Measurements from ENCODE around the gene CAMK2N2.

The CAMK2N2 gene

GRCh38 chr3:184248454-184249411 lies 12.6 kb downstream of the CAMK2N2 start, which contains the start of gene ALG3:
Gene ALG3, minus strand, starts transcription at chr3:184248962. Its CDS starts 22 bp downstream, at chr3:184248940.
- peak; percentile 78; the same call in 1 of the 2 replicates for TF ChIP-seq SIN3A (IDR thresholded peaks at IDR 0.05; ENCODE audit: borderline replicate concordance, insufficient read depth, low read length)
- peak; percentile 96 for TF ChIP-seq TAF1 (IDR thresholded peaks at IDR 0.05; ENCODE audit: borderline replicate concordance, insufficient read depth, low read length)
- peak; percentile 53 for TF ChIP-seq POLR2AphosphoS5 (IDR thresholded peaks at IDR 0.05; ENCODE audit: low read depth, low read length)
- peak; percentile 56 for TF ChIP-seq FOXP2 (optimal IDR thresholded peaks at IDR 0.05; ENCODE audit: borderline replicate concordance, extremely low read depth, extremely low read length, insufficient read depth)
- TF ChIP-seq, protein P1, sequence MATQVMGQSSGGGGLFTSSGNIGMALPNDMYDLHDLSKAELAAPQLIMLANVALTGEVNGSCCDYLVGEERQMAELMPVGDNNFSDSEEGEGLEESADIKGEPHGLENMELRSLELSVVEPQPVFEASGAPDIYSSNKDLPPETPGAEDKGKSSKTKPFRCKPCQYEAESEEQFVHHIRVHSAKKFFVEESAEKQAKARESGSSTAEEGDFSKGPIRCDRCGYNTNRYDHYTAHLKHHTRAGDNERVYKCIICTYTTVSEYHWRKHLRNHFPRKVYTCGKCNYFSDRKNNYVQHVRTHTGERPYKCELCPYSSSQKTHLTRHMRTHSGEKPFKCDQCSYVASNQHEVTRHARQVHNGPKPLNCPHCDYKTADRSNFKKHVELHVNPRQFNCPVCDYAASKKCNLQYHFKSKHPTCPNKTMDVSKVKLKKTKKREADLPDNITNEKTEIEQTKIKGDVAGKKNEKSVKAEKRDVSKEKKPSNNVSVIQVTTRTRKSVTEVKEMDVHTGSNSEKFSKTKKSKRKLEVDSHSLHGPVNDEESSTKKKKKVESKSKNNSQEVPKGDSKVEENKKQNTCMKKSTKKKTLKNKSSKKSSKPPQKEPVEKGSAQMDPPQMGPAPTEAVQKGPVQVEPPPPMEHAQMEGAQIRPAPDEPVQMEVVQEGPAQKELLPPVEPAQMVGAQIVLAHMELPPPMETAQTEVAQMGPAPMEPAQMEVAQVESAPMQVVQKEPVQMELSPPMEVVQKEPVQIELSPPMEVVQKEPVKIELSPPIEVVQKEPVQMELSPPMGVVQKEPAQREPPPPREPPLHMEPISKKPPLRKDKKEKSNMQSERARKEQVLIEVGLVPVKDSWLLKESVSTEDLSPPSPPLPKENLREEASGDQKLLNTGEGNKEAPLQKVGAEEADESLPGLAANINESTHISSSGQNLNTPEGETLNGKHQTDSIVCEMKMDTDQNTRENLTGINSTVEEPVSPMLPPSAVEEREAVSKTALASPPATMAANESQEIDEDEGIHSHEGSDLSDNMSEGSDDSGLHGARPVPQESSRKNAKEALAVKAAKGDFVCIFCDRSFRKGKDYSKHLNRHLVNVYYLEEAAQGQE (IDR thresholded peaks at IDR 0.05; ENCODE audit: insufficient read depth in 1 of 2, low read depth in 2 of 2, low read length in 2 of 2) = peak; percentile 44 to 51; a peak in 3 of 4 replicates

DNA sequence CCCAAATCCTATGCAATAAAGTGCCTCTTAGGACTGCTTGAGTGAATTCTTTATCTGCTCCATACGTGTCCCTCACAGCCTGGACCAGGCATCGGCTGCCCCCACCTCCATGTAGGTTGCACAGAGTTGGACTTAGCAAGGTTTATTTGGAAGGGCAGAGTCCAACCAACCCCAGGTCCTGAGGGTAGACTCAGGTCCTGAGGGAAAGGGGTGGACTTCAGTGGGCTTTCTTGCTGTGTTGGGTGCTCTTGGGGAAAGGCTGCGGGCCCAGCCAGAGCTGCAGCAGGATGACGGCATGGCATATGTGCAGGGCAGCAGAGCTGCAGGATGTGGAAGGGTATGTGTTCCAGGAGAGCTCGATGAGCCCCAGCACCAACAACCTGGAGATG lies 19.1 kb downstream of the CAMK2N2 start:
- no peak for TF ChIP-seq POLR2AphosphoS5 (IDR thresholded peaks at IDR 0.05; ENCODE audit: low read depth, low read length)
- TF ChIP-seq SIN3A (IDR thresholded peaks at IDR 0.05; ENCODE audit: borderline replicate concordance, insufficient read depth, low read length) = no peak
- TF ChIP-seq TAF1 (IDR thresholded peaks at IDR 0.05; ENCODE audit: borderline replicate concordance, insufficient read depth, low read length) = no peak
- TF ChIP-seq, protein P1 (IDR thresholded peaks at IDR 0.05; ENCODE audit: insufficient read depth in 1 of 2, low read depth in 2 of 2, low read length in 2 of 2) = no peak
- no peak for TF ChIP-seq FOXP2 (optimal IDR thresholded peaks at IDR 0.05; ENCODE audit: borderline replicate concordance, extremely low read depth, extremely low read length, insufficient read depth)

- TF ChIP-seq SIN3A (IDR thresholded peaks at IDR 0.05; ENCODE audit: borderline replicate concordance, insufficient read depth, low read length) = no peak
- no peak for TF ChIP-seq POLR2AphosphoS5 (IDR thresholded peaks at IDR 0.05; ENCODE audit: low read depth, low read length)
- TF ChIP-seq FOXP2 (optimal IDR thresholded peaks at IDR 0.05; ENCODE audit: borderline replicate concordance, extremely low read depth, extremely low read length, insufficient read depth) = no peak
- no peak for TF ChIP-seq TAF1 (IDR thresholded peaks at IDR 0.05; ENCODE audit: borderline replicate concordance, insufficient read depth, low read length)
- TF ChIP-seq, protein P1 (IDR thresholded peaks at IDR 0.05; ENCODE audit: insufficient read depth in 1 of 2, low read depth in 2 of 2, low read length in 2 of 2) = no peak
Observed at GRCh38 chr3:184241447-184242296, 19.7 kb downstream of the CAMK2N2 start.

DNA sequence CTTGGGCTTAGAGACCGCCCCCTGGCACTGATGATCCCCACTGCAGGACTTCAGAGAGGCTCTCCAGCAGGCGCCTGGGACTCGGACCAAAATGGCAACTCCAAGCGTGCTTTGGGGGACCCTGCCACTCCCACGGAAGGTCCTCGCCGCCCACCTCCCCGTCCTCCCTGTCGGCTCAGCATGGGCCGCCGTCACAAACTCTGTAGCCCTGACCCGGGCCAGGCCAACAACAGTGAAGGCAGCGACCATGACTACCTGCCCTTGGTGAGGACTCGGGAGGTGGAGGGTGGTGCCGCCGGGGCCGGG lies 20.3 kb downstream of the CAMK2N2 start:
- TF ChIP-seq, protein P1 (IDR thresholded peaks at IDR 0.05; ENCODE audit: insufficient read depth in 1 of 2, low read depth in 2 of 2, low read length in 2 of 2) = no peak
- TF ChIP-seq SIN3A (IDR thresholded peaks at IDR 0.05; ENCODE audit: borderline replicate concordance, insufficient read depth, low read length) = no peak
- no peak for TF ChIP-seq TAF1 (IDR thresholded peaks at IDR 0.05; ENCODE audit: borderline replicate concordance, insufficient read depth, low read length)
- no peak for TF ChIP-seq FOXP2 (optimal IDR thresholded peaks at IDR 0.05; ENCODE audit: borderline replicate concordance, extremely low read depth, extremely low read length, insufficient read depth)
- TF ChIP-seq POLR2AphosphoS5 (IDR thresholded peaks at IDR 0.05; ENCODE audit: low read depth, low read length) = no peak

Data from PFSK-1 (cell line).